Measurements from ENCODE around the gene MYO5B.

DNA sequence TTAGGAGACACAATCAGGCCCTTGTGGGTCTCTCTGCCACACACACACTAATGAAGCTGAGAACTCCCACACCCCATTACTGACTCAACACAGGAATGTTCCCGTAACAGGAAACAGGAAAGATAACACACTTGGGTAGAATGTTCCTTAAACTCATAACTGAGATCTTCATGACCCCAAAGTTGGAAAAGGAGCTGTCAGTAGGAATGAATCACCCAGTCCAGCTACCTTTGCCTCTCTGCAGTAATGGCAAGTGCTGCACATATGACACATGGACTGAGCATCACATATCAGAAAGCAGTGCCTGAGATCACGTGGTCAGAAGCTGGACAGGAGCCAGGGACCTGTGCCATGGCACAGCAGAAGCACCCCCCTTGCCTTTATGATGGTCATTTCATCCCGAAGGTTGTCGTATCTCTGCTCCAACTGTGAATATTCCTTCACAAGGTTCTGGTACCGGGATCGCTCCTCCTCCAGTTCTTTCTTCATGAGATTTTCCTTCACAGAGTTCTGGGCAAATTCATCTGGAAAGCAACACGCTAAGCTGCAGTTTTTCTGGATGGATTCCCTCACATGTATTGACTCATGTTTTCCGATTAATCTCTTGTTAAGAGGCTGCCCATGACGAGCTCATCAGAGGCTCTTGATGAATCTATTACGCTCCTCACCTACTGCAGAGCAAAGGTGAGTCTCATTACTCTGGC, 316.2 kb downstream of the MYO5B start:
- TF ChIP-seq, protein P1, sequence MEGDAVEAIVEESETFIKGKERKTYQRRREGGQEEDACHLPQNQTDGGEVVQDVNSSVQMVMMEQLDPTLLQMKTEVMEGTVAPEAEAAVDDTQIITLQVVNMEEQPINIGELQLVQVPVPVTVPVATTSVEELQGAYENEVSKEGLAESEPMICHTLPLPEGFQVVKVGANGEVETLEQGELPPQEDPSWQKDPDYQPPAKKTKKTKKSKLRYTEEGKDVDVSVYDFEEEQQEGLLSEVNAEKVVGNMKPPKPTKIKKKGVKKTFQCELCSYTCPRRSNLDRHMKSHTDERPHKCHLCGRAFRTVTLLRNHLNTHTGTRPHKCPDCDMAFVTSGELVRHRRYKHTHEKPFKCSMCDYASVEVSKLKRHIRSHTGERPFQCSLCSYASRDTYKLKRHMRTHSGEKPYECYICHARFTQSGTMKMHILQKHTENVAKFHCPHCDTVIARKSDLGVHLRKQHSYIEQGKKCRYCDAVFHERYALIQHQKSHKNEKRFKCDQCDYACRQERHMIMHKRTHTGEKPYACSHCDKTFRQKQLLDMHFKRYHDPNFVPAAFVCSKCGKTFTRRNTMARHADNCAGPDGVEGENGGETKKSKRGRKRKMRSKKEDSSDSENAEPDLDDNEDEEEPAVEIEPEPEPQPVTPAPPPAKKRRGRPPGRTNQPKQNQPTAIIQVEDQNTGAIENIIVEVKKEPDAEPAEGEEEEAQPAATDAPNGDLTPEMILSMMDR (IDR thresholded peaks at IDR 0.05; ENCODE audit: low read depth, low read length), result no peak
- TF ChIP-seq MYC (IDR thresholded peaks at IDR 0.05; ENCODE audit: low read depth, low read length), result no peak

All from NB4 (cell line).